Esophagus squamous epithelium (tissue), 4 donors: ENCODE results near the gene POLE3.

ENCODE experiments used
- CTCF ChIP-seq, 6 experiments: fragments of 450-650 bp in 4 of 6; fragments of 200-600 bp in 2 of 6; sonication (generic) in 2 of 6; IDR thresholded peaks; one replicate each; pipeline ENCODE4 v1.5.1; 2016 to 2019; ENCODE audit warnings: antibody characterized with exemption in 6 of 6, mild to moderate bottlenecking in 4 of 6, moderate library complexity in 4 of 6
- POLR2A ChIP-seq, 4 donors: fragments of 450-650 bp; IDR thresholded peaks; one replicate each; pipeline ENCODE4 v1.6.1; 2017; ENCODE audit warnings: antibody characterized with exemption in 4 of 4, mild to moderate bottlenecking in 4 of 4, moderate library complexity in 3 of 4

- TF ChIP-seq POLR2A (IDR thresholded peaks at IDR 0.05) (no peak), CTCF (IDR thresholded peaks at IDR 0.05) (no peak)
Measured at GRCh38 chr9:113409883-113410206, 630 bp downstream of the POLE3 start.
